Myocyte (in vitro differentiated cells): ENCODE data around the gene PPP1R2C. TPM values are rescaled to one million over a fixed set of nuclear protein-coding genes. Genes with fewer than 3 reads are reported as not detected.

ENCODE experiments used
- DNase-seq: peaks from one replicate; pipeline ENCODE4 v3.0.0-alpha.2; 2012; ENCODE audit warnings: low read depth
- total RNA-seq: library from RNA; depleted of rRNA; stranded (reverse); fragments of >200 nt; gene quantifications from 2 replicates; pipeline ENCODE4 v1.2.3, GENCODE V29; 2014

PPP1R2C gene
- total RNA-seq, 1 donor from 2014 or later: not detected

GRCh38 chrX:42748067-42748850 is 29.7 kb downstream of the PPP1R2C start:
- DNase-seq: peak; percentile 24

- peak; percentile 35 for DNase-seq
Observed at GRCh38 chrX:42746606-42747005, 31.4 kb downstream of the PPP1R2C start.

GRCh38 chrX:42740456-42740855 is 37.5 kb downstream of the PPP1R2C start:
- no peak for DNase-seq

GRCh38 chrX:42739741-42740140 is 38.2 kb downstream of the PPP1R2C start:
- no peak for DNase-seq

GRCh38 chrX:42739258-42739657 is 38.7 kb downstream of the PPP1R2C start:
- DNase-seq: peak; percentile 24

- no peak for DNase-seq
Observed at GRCh38 chrX:42738552-42738951, 39.4 kb downstream of the PPP1R2C start.

- DNase-seq: no peak
Observed at GRCh38 chrX:42735250-42735649, 42.7 kb downstream of the PPP1R2C start.

- peak; percentile 81 for DNase-seq
Observed at GRCh38 chrX:42732506-42732905, 45.5 kb downstream of the PPP1R2C start.
